ENCODE measurements around the gene PNLDC1. TPM values are rescaled to one million over a fixed set of nuclear protein-coding genes. Genes with fewer than 3 reads are reported as not detected.

PNLDC1 gene
- total and polyA plus RNA-seq, 11 donors, result 0.04 to 0.67 (median 0.20) TPM; not detected in 6

DNA sequence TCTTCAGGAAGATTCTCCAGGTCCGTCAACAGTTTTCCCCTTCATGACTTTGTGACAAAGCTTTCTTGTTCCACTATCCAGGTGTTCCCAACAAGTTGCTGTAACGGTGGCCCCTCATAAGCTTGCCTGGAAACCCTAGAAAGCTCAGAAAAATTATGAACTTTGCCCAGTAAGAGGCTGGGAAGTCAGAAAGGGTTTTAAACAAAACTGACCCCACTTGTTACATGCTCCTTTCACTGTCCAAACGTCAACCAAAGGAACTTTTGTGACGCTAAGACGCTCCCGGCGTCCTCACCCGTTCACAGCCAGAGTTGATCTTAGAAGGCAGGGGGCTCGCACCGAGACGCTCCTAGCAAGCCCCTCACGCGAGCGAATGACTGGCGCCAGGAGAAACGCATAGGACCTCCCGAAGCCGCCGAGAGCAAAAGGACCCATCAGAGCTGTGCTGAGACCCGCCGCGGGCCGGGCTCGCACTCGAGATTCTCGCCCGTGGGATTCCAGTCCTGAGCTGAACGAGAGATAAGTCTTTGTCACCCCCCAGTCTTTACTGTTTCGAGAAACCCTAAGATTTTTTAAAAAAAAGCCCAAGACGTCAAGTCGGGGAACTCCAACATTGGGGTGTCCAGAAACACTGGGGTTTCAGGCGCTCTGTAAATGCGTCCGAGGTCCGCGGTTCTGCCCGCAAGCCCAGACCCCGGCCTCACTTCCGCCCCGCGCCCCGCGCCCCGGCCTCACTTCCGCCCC is 38.8 kb upstream of the PNLDC1 start:
- no peaks in the 10 kb centered on the region for H3K9me3 ChIP-seq
- no peak for TF ChIP-seq POLR2A (IDR thresholded peaks at IDR 0.05)
- TF ChIP-seq, protein P1, sequence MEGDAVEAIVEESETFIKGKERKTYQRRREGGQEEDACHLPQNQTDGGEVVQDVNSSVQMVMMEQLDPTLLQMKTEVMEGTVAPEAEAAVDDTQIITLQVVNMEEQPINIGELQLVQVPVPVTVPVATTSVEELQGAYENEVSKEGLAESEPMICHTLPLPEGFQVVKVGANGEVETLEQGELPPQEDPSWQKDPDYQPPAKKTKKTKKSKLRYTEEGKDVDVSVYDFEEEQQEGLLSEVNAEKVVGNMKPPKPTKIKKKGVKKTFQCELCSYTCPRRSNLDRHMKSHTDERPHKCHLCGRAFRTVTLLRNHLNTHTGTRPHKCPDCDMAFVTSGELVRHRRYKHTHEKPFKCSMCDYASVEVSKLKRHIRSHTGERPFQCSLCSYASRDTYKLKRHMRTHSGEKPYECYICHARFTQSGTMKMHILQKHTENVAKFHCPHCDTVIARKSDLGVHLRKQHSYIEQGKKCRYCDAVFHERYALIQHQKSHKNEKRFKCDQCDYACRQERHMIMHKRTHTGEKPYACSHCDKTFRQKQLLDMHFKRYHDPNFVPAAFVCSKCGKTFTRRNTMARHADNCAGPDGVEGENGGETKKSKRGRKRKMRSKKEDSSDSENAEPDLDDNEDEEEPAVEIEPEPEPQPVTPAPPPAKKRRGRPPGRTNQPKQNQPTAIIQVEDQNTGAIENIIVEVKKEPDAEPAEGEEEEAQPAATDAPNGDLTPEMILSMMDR (IDR thresholded peaks at IDR 0.05), result no peak
- peak overlapping the region; percentile 90 to 100 (median 98) for H3K27ac ChIP-seq
- WGBS, 4 donors, result 6 to 17% (median 12%) methylated on average over 35 to 45 of the region's 45 CpGs
- peak in 4 of 5 donors; percentile 12 to 71 (median 30) for DNase-seq
- H3K4me1 ChIP-seq, result peaks cover 0 to 25% (median 12%) of the 10 kb centered on the region in 12 donors
- H3K36me3 ChIP-seq, result peaks cover 0 to 48% (median 35%) of the 10 kb centered on the region in 9 donors
- intact Hi-C loops (cut with DNase I), result loop anchor here in 5 of 10 donors (1.0 to 10.0 kb wide), 5 partner anchors 34 to 68 kb away; partner anchors contain the start of genes SOD2 (in 3 of the 5) and WTAP (in 3 of the 5)
- no peak for ATAC-seq
- H3K4me3 ChIP-seq, result peak overlapping the region; percentile 77 to 100 (median 94)
- no peaks in the 10 kb centered on the region for H3K27me3 ChIP-seq

- ATAC-seq, result peak; percentile 98 to 99 (median 99)
- peak within 1 kb of the TSS; percentile 77 to 100 (median 94) for H3K4me3 ChIP-seq
- no peaks in the 10 kb centered on the region for H3K27me3 ChIP-seq
- peaks cover 0 to 25% (median 12%) of the 10 kb centered on the region in 12 donors for H3K4me1 ChIP-seq
- 0 to 1% (median 1%) methylated on average over 47 to 76 of the region's 76 CpGs for WGBS, 4 donors
- peak; percentile 95 to 98 (median 97) for DNase-seq
- no peaks in the 10 kb centered on the region for H3K9me3 ChIP-seq
- TF ChIP-seq, protein P1 (IDR thresholded peaks at IDR 0.05), result peak in 2 of 12 donors; percentile 14 to 15
- TF ChIP-seq POLR2A (IDR thresholded peaks at IDR 0.05), result peak; percentile 11 to 53
- H3K27ac ChIP-seq, result peak within 1 kb of the TSS; percentile 90 to 100 (median 98)
- H3K36me3 ChIP-seq, result peaks cover 0 to 48% (median 31%) of the 10 kb centered on the region in 9 donors
- intact Hi-C loops (cut with DNase I), result loop anchor here in 6 of 10 donors (1.0 to 10.0 kb wide), 7 partner anchors 27 to 69 kb away; partner anchors contain the start of genes SOD2 (in 4 of the 6), WTAP (in 4 of the 6) and TCP1 (in 2 of the 6)
These were observed 38.0 kb upstream of the PNLDC1 start, which contains the start of gene ACAT2 for GRCh38 chr6:159761873-159762680. Gene ACAT2 (plus strand): TSS chr6:159762045. CDS start chr6:159762088, 43 bp downstream.

- Histone ChIP-seq H3K4me1 (peaks cover 0 to 25% (median 12%) of the 10 kb centered on the region in 12 donors), H3K9me3 (no peaks in the 10 kb centered on the region), H3K4me3 (peak overlapping the region; percentile 77 to 100 (median 94)), H3K36me3 (peaks cover 0 to 48% (median 31%) of the 10 kb centered on the region in 9 donors), H3K27ac (peak overlapping the region; percentile 90 to 100 (median 98)), H3K27me3 (no peaks in the 10 kb centered on the region)
- DNase-seq (peak in 1 of 5 donors; percentile 29), ATAC-seq (peak in 2 of 4 donors; percentile 0 to 1)
- TF ChIP-seq, protein P1 (IDR thresholded peaks at IDR 0.05), result no peak
- no peak for TF ChIP-seq POLR2A (IDR thresholded peaks at IDR 0.05)
- intact Hi-C loops (cut with DNase I), result loop anchor here in 5 of 10 donors (1.0 to 10.0 kb wide), 6 partner anchors 26 to 70 kb away; partner anchors contain the start of genes SOD2 (in 3 of the 5), TCP1 (in 2 of the 5) and WTAP (in 2 of the 5)
- 18 to 71% (median 21%) methylated on average over 2 to 16 of the region's 16 CpGs for WGBS, 4 donors
These were observed 37.3 kb upstream of the PNLDC1 start for GRCh38 chr6:159762681-159763293.

All from heart left ventricle (tissue), 16 donors.